GM19043 (cell line): ENCODE results near the gene MCF2L2.

ENCODE experiments used
- ATAC-seq: cut with Tn5 transposase; IDR thresholded peaks from one replicate; pipeline ENCODE4 v1.9.1; 2021; ENCODE audit warnings: low read depth; ENCODE audit not compliant: unreplicated experiment

Gene MCF2L2

GRCh38 chr3:183299976-183300375 lies 128.4 kb downstream of the MCF2L2 start:
- ATAC-seq, result no peak

GRCh38 chr3:183298701-183299153 lies 129.7 kb downstream of the MCF2L2 start:
- ATAC-seq, result no peak

GRCh38 chr3:183296944-183297343 lies 131.5 kb downstream of the MCF2L2 start:
- ATAC-seq, result no peak

GRCh38 chr3:183295211-183295610 lies 133.2 kb downstream of the MCF2L2 start:
- no peak for ATAC-seq

- no peak for ATAC-seq
These were observed 134.5 kb downstream of the MCF2L2 start for GRCh38 chr3:183293966-183294365.

GRCh38 chr3:183291497-183292031 lies 136.9 kb downstream of the MCF2L2 start:
- no peak for ATAC-seq

GRCh38 chr3:183290216-183290615 lies 138.2 kb downstream of the MCF2L2 start:
- no peak for ATAC-seq

GRCh38 chr3:183288117-183288516 lies 140.3 kb downstream of the MCF2L2 start:
- ATAC-seq, result no peak

GRCh38 chr3:183287301-183287971 lies 141.0 kb downstream of the MCF2L2 start:
- ATAC-seq, result no peak

- peak; percentile 96 for ATAC-seq
These were observed 142.5 kb downstream of the MCF2L2 start for GRCh38 chr3:183285828-183286457.

GRCh38 chr3:183285318-183285717 lies 143.1 kb downstream of the MCF2L2 start:
- ATAC-seq, result no peak

GRCh38 chr3:183284570-183284969 lies 143.8 kb downstream of the MCF2L2 start:
- no peak for ATAC-seq

GRCh38 chr3:183283886-183284285 lies 144.5 kb downstream of the MCF2L2 start:
- no peak for ATAC-seq

- ATAC-seq, result no peak
These were observed 147.2 kb downstream of the MCF2L2 start for GRCh38 chr3:183281126-183281797.

GRCh38 chr3:183279371-183279770 lies 149.0 kb downstream of the MCF2L2 start:
- no peak for ATAC-seq

GRCh38 chr3:183278479-183279088 lies 149.8 kb downstream of the MCF2L2 start:
- no peak for ATAC-seq

- ATAC-seq, result no peak
These were observed 151.2 kb downstream of the MCF2L2 start for GRCh38 chr3:183277260-183277659.

- no peak for ATAC-seq
These were observed 152.5 kb downstream of the MCF2L2 start for GRCh38 chr3:183275937-183276336.

GRCh38 chr3:183275418-183275817 lies 153.0 kb downstream of the MCF2L2 start:
- no peak for ATAC-seq

GRCh38 chr3:183274609-183275008 lies 153.8 kb downstream of the MCF2L2 start:
- ATAC-seq, result no peak

- no peak for ATAC-seq
These were observed 155.6 kb downstream of the MCF2L2 start for GRCh38 chr3:183272791-183273190.
